ENCODE data around the gene NDUFS6.

Gene NDUFS6

DNA sequence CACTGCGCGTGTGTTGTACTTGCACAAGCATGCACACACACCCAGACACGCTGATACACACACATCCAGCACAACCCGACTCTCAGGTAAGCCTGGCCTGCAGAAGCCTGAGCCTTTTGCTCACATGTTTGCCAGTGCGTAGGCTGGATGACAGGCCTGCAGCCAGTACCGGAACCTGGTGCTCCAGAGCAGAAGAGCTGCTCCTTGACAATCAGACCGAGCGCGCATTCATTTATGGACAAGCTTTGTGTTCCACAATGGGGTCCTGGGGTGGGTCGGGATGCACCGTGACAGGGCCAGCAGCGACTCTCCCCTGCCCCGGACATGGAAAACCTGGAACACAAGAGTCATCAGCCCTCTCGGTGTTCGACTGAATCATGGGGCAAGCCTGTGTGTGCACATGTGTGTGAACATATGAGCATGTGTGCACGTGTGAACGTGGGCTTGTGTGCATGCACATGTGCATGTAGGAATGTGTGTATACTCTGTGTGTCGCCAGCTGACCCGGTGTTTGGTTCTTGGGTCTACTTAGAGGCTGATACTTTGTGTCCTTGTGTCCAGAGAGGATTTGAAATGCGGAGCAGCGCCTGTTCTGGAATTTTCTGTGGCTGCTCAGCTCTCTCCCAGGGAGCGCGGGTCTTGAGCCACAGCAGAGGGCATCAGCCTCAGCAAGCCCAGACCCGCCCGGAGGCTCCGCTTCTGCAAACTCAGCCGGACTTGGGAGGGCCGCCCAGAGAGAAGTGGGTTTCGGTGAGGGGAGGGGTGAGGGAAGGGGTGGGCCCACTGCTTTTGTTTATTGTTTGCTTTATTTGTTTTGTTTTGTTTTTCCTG lies 49.3 kb downstream of the NDUFS6 start:
- no peak for DNase-seq (ENCODE audit: low read depth, low spot score)

DNA sequence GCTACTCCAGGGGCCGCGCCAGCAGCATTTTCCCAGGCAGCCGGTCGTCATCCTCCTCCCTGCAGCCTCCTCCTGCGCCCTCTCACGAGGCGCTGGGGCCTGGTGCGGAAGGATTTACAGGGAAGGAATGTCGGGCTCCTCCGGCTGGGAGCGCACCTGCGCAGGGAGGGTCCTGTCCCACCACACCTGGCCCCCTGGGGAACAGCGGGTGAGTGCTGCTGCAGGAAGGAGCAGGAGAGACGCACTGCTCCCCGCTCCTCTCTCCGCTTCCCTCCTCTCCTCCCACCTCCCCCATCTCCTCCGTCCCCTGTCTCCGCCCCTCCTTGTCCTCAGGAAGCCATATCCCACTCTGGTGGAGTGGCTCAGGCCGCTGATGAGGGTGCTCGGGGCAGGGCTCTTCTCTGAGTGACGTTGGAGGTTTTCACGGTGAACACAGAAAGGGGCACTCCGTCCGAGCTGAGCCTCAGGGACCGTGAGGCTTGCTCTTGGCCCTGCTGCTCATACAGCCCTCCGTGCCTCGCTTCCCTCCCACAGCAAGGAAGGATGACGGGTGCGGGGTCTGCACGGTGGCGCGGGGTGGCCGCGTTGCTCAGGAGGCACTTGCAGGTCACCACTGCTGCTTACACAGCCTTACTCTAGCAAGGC lies 50.2 kb downstream of the NDUFS6 start:
- DNase-seq (ENCODE audit: low read depth, low spot score), result no peak

DNA sequence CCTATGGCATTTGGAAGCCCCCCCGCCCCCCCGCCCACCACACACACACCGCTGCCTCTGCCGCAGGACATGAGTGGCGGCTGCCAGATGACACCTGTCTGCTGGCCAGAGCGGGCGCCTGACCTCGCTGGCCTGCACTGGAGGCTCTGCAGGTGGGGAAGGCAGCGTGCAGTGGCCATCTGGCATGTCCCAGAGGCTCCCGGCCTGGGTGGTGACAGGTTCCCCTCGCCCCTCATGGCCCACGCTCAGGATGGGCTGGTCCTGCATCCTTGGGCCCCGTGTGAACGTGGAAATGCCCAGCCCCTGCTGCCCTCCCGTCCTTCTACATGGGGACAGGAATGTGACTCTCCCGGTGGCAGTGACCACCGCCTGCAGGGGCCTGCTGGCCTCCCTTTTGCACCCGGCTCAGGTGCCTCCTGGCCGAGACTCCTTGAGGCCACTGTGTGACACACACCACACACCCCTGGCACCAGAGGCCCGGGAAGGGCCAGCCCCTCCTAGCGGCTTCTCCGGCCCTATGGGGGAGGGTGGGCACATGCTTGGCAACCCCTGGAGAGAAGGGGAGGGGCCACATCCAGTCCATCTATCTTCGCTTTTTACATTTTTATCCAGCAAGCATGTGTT lies 51.2 kb downstream of the NDUFS6 start:
- DNase-seq (ENCODE audit: low read depth, low spot score), result no peak

DNA sequence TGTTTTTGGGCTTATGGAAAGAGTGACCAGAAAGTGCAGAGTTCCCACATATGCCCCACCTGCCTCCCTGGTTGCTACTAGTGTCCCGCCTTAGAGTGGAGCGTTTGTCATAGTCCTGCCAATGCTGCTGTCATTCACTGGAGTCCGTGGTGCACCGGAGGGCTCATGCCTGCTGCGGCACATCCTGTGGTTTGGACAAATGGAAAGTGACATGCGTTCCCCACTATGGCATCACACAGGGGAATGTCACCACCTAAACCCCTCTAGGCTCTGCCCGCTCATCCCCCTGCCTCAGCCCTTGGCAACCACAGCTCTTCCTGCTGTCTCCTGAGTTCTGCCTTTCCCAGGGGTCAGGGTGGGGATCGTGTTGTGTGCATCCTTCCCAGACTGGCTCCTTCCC lies 52.3 kb downstream of the NDUFS6 start:
- no peak for DNase-seq (ENCODE audit: low read depth, low spot score)

DNA sequence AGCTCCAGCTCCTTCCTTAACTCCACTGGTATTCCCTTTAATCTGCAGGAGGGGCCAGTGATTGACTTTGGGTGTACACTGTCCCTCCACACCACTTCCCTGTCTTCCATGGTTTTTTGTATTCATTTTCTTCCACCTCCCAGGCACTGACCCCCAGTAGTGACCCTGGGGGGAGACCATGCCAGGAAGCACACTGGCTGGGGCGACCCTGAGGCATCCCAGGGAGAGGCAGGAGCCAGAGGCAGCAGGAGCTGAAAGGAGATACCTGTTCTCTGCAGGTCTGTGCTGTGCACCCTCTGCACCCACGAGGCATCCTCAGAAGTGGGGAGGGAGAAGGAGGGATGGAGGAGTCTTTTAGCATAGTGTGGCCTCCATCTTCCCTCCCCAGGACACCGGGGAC lies 53.9 kb downstream of the NDUFS6 start:
- no peak for DNase-seq (ENCODE audit: low read depth, low spot score)

DNA sequence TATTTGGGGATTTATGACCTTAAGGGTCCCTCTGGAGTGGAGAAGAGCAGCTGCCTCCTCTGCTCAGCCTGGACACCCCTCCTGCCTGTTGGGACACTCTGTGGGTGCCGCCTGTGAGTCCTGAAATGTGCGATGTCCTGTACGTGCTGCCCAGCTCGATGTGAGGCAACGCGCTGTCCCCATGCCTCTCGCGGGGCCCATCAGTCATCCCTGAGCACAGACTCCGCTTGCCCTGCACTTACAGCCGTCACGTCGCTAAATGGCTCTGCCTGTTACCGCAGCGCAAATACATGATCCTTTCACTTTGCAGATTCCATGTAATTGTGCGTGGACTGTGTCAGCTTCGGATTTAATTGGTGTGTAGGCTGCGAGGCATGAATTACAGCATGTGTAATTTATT lies 54.4 kb downstream of the NDUFS6 start:
- no peak for DNase-seq (ENCODE audit: low read depth, low spot score)

DNA sequence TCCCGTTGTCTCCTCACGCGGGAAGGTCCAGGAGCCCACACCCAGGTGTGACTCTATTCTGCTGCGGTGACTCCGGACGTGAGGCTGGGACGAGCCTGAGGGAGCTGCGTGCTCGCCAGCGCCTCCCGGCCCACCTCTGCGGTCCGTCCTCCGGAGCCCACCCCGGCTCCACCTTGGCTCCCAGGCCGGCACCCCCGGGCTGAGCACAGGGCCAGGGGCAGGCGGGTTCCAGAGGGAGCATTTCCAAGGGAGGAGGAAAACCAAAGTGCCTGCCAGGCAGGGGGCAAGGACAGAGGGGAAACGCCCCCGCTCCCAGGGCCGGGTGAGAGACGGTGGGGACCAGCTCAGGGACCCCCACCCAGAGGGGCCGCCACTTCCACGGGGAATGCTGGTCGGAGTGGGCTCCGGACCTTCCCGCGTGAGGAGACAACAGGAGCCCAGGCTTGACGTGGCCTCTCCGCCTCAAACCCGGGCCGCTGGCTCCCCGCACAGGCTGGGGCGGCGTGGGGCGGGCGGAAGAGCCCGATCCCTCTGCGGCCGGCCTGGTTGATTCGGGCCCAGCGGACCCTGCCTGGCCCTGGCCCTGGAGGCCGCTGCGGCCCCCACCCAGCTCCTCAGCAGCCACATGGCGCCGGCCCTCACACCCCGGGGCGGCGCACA lies 55.5 kb downstream of the NDUFS6 start:
- no peak for DNase-seq (ENCODE audit: low read depth, low spot score)

DNA sequence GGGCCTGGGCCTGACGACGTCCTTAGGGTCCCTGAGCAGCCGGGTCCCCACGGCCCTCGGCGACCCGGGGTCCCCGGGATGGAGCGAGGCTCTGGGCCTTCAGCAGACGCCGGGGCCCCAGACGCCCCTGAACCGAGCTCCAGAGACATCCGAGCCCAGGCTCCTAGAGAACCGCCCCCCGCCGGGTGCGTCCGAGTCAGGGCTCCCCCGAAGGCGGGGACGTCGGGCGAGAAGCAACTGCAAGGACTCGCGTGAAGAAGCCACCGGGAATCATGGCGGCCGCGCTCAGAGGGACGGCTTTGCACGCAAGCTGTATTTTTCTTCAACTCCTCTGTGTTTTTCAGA lies 56.0 kb downstream of the NDUFS6 start:
- no peak for DNase-seq (ENCODE audit: low read depth, low spot score)

DNA sequence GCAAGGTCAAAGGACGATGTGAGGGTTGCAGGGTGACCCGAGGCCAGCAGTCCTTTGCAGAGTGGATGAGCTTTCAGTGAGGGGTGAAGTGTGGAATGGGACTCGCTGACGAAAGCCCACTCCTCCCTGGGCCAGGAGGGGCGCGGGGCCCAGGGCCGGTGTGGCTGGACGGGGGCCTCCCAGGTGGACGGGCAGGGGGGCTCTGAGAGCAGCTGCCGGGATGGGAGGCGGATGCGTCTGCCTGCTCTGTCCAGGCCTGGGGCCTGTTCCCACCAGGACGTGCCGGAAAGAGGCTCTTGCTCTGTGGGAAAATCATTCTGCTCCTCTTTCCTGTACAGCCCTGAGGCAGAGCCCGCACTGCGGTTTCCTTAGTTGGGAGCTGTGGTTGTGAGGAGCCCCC lies 57.2 kb downstream of the NDUFS6 start:
- DNase-seq (ENCODE audit: low read depth, low spot score), result no peak

DNA sequence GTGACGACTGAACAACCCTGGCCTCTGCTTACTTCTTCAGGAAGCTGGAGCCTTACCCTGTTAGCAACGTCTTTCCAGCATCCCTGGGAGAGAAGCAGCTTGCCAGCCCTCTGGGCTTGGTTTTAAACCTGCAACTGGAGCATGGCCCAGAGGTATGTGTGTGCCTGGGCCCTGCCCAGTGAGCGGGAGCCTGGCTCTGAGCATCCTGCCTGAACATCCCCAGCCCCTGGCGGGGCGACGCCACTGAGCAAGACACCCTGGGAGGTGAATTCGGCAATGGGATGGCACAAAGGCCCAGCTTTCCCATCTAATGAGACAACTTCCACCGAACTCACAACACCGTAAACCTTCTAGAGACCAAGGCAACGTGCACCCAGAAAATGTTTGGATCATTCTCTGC lies 57.9 kb downstream of the NDUFS6 start:
- no peak for DNase-seq (ENCODE audit: low read depth, low spot score)

DNA sequence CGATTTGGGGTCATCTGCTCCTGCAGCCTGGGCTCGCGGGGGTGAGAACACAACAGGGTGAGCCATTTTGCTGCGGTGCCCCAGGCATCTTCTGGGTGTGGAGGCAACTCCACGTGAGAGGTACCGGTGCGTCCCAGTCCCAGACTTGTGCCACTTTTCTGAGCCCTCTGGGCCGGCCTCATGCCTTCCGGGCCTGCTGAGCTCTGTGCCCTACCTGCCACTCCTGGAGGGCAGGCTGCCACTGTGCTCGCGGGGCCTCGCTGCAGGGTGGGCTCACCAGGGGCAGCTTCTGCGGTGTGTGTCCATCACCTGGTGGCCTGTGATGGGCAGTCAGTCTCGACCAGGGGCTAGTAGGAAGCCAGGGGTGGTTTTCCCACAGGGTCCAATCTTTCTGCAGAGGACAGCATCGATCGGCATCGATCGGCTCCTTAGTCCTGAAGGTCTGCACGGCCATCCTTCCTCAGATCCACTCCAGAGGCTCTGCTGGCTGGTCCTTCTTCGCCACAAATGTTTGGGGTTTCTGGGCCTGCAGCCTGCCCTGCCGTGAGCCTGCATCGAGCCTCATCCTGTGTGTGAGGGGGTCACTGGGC lies 58.9 kb downstream of the NDUFS6 start:
- no peak for DNase-seq (ENCODE audit: low read depth, low spot score)

DNA sequence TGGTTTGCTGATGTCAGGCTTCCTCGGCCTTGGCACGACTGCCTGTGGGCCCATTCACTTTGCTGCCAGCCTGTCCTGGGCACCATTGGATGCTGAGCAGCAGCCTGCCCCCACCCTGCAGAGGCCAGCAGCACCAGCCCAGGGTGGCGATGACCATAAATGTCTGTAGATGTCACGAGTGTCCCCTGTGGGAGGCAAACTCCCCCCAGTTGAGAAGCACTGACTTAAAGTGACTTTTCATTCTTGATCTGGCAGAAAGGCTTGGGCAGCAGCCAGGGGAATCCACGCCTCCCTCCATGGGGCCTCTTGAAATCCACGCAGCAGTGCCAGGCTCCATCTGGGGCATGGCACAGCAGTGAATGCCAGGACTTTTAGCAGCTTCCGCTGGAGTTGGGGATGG lies 59.7 kb downstream of the NDUFS6 start:
- DNase-seq (ENCODE audit: low read depth, low spot score), result no peak

DNA sequence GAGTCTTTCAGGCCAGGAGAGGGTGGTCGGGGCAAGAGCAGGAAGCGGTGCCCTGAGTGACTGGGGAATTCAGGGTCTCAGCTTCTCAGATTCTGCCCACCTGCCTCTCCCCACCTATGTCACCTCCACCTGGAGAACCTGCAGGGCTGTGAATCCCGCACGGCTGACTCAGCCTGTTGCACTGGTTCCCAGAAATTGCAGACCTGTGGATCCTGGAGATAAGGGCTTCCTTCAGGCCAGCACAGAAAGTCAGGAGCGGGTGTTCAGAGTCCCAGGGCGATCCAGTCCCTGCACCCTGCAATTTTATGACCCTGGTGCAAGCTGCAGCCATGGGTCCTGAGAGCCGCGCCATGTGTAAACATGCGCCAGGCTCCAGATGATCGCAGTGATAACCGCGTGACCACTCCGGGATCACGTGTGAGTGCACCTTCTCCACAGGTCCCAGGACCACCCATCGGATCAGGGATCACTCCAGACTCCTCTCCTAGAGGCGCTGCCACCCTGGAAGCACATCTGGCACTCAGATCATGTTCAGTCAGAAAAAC lies 63.8 kb downstream of the NDUFS6 start:
- DNase-seq (ENCODE audit: low read depth, low spot score), result no peak

DNA sequence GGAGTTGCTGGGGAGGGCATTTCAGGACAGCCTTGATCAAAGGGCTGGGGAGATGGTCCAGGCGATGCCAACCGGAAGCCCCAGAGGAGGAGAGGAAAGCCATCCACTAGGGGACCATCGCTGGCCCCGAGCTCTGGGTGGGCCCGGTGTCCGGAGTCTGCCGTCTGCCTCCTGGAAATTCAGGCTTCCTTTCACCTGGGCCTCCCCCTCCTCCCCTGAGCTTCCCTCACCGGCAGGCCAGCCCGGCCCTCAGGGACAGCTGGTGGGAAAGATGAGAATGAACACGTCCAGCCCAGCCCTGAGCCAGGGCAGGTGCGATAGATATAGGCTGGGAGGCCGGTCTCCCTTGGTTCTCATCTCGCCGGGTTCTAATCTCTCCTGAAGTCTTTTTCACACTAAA lies 64.3 kb downstream of the NDUFS6 start:
- DNase-seq (ENCODE audit: low read depth, low spot score), result no peak
